Measurements from ENCODE around the gene GRK5. TPM values are rescaled to one million over a fixed set of nuclear protein-coding genes. Genes with fewer than 3 reads are reported as not detected.
A peak's percentile ranks its signal among the peaks of the same experiment; 100 is the strongest.
"Not testable (repeated sequence)": the region's sequence is repeated elsewhere in the genome, so short reads cannot be mapped to it uniquely, and the experiment has no call there.

The GRK5 gene
- total RNA-seq, 2 experiments from 2014 or later: 23.2 to 29.5 TPM

GRCh38 chr10:119233821-119234220 is 26.4 kb downstream of the GRK5 start:
- Mint-ChIP-seq H3K9me3 (ENCODE audit: low read depth) (peaks cover 13% of the 10 kb centered on the region), H3K4me1 (peaks cover 48% of the 10 kb centered on the region), H3K4me3 (no peak overlapping the region), H3K36me3 (peaks cover 28% of the 10 kb centered on the region), H3K27me3 (no peaks in the 10 kb centered on the region), H3K27ac (peak overlapping the region; percentile 69)
- DNase-seq (no peak), ATAC-seq (no peak)
- CTCF ChIA-PET: interaction anchor here (1.1 kb wide), 2 partner anchors 10 to 20 kb away, joined by 3 read pairs; no protein-coding TSS in a partner anchor

- peaks cover 48% of the 10 kb centered on the region for H3K4me1 Mint-ChIP-seq
- no peak for DNase-seq
- H3K9me3 Mint-ChIP-seq (ENCODE audit: low read depth): peaks cover 11% of the 10 kb centered on the region
- H3K36me3 Mint-ChIP-seq: peaks cover 21% of the 10 kb centered on the region
- CTCF ChIA-PET: no interaction called here
- no peak for ATAC-seq
- no peak overlapping the region for H3K27ac Mint-ChIP-seq
- no peak overlapping the region for H3K4me3 Mint-ChIP-seq
- H3K27me3 Mint-ChIP-seq: no peaks in the 10 kb centered on the region
Measured at GRCh38 chr10:119235356-119235755, 28.0 kb downstream of the GRK5 start.

DNA sequence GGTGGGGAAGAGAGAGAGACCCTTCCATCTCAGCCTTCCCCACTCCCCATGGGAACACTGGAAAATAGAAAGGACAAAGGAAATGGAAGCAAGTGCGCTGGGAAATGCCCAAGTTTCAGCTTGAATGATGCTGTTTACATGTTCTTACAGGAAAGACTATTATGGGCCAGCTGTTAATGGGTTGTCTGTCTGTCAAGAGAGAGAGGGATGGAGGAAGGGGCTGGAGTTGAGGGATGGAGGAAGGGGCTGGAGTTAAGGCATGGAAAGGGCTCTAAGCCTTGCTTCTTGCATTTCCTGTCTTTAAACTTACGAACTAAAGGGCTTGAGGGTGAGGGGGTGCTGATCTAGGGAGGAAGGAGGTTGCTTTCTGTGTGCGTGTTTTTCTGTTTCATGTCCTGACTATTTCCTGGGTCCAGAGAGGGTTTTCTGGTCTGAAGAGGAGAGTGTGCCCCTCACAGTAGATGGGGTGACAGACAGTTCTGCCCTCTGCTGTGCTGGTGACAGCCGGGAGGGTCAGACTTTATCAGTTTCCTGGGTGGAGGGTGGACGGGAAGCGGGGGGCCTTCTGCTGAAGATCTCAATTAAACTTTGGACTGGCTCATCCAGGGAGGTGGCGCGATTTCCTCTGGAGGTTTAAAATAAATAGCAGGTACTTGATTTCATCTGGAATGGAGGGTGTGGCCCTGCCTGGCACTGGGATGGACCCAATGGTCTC is 30.5 kb downstream of the GRK5 start:
- no peak for DNase-seq
- no peaks in the 10 kb centered on the region for H3K27me3 Mint-ChIP-seq
- no peaks in the 10 kb centered on the region for H3K9me3 Mint-ChIP-seq (ENCODE audit: low read depth)
- CTCF ChIA-PET: interaction anchor here (1.2 kb wide), 1 partner anchor 28 kb away, joined by 4 read pairs; no protein-coding TSS in a partner anchor
- H3K27ac Mint-ChIP-seq: peak overlapping the region; percentile 24
- peak; percentile 34 for ATAC-seq
- peaks cover 37% of the 10 kb centered on the region for H3K4me1 Mint-ChIP-seq
- H3K36me3 Mint-ChIP-seq: peaks cover 4% of the 10 kb centered on the region
- no peak overlapping the region for H3K4me3 Mint-ChIP-seq

DNA sequence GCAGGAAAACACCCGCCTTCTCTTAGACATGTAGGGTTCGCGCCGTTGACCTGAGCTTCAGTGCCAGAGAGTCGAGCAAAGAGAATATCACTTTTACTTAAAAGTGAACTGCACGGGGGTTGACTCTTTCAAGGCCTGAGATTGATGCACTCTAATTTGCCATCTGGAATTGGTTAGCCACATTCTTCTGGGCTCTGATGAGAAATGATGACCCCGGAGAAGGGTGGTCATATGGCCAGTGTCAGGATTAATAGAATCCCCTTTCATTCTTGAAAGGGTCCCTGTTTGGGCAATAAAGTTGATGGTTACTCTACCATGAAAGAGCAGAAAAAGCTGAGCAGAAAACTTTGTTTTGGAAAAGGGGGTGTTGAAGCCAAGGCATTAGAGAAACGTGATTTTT is 31.2 kb downstream of the GRK5 start:
- peaks cover 31% of the 10 kb centered on the region for H3K4me1 Mint-ChIP-seq
- H3K27me3 Mint-ChIP-seq: no peaks in the 10 kb centered on the region
- peaks cover 2% of the 10 kb centered on the region for H3K36me3 Mint-ChIP-seq
- CTCF ChIA-PET: interaction anchor here (0.7 kb wide), 1 partner anchor 207 kb away, joined by 3 read pairs; no protein-coding TSS in a partner anchor
- no peak overlapping the region for H3K4me3 Mint-ChIP-seq
- ATAC-seq: no peak
- no peak overlapping the region for H3K27ac Mint-ChIP-seq
- no peaks in the 10 kb centered on the region for H3K9me3 Mint-ChIP-seq (ENCODE audit: low read depth)
- DNase-seq: no peak

DNA sequence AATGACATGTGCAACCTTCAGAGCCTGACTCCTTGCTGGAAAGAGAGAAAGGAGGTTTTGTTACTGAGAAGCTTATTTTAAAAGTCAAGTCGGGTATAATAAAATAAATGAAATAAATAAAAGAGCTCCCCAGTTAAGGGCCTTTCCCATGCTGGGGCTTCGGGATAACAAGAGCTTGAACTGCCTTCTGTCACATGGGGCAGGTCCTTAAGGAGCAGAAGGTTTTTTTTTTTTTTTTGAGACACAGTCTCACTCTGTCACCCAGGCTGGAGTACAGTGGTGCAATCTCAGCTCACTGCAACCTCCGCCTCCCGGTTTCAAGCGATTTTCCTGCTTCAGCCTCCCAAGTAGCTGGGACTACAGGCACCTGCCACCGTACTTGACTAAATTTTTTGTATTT is 31.6 kb downstream of the GRK5 start:
- H3K27ac Mint-ChIP-seq; H3K36me3 Mint-ChIP-seq; DNase-seq; H3K9me3 Mint-ChIP-seq (ENCODE audit: low read depth); ATAC-seq; H3K4me3 Mint-ChIP-seq; H3K27me3 Mint-ChIP-seq: not testable (repeated sequence)
- CTCF ChIA-PET: interaction anchor here (0.7 kb wide), 1 partner anchor 206 kb away, joined by 3 read pairs; no protein-coding TSS in a partner anchor
- peaks cover 32% of the 10 kb centered on the region for H3K4me1 Mint-ChIP-seq

DNA sequence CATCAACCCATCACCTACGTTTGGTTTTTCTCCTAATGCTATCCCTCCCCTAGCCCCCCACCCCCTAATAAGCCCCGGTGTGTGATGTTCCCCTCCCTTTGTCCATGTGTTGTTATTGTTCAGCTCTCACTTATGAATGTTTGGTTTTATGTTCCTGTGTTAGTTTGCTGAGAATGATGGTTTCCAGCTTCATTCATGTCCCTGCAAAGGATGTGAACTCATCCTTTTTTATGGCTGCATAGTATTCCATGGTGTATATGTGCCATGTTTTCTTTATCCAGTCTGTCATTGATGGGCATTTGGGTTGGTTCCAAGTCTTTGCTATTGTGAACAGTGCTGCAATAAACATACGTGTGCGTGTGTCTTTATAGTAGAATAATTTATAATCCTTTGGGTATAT is 32.3 kb downstream of the GRK5 start:
- H3K9me3 Mint-ChIP-seq (ENCODE audit: low read depth); H3K4me3 Mint-ChIP-seq; DNase-seq; CTCF ChIA-PET; H3K36me3 Mint-ChIP-seq; ATAC-seq; H3K27me3 Mint-ChIP-seq; H3K27ac Mint-ChIP-seq: not testable (repeated sequence)
- H3K4me1 Mint-ChIP-seq: peaks cover 32% of the 10 kb centered on the region

DNA sequence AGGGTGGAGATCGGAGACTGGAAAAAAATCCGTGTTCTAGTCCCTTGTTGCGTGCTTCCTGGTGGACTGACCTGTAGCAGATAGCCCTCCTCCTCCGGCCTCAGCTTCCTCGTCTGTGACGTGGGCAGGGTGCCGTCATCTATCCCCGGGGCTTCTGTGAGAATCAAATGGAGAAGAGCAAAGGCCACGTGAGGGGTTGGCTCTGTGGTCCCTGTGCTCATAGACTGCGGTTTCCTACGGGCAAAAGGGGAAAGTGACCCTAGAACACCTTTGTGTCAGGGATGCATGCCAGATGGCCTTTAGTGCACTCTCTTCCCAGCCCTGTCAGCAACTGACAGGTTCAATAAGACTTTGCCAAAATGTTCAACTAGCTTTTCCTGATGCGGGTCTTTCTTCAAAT is 33.7 kb downstream of the GRK5 start:
- H3K36me3 Mint-ChIP-seq: peaks cover 2% of the 10 kb centered on the region
- DNase-seq: no peak
- no peak for ATAC-seq
- H3K4me1 Mint-ChIP-seq: peaks cover 27% of the 10 kb centered on the region
- H3K27ac Mint-ChIP-seq: no peak overlapping the region
- no peaks in the 10 kb centered on the region for H3K27me3 Mint-ChIP-seq
- CTCF ChIA-PET: no interaction called here
- H3K4me3 Mint-ChIP-seq: no peak overlapping the region
- no peaks in the 10 kb centered on the region for H3K9me3 Mint-ChIP-seq (ENCODE audit: low read depth)

DNA sequence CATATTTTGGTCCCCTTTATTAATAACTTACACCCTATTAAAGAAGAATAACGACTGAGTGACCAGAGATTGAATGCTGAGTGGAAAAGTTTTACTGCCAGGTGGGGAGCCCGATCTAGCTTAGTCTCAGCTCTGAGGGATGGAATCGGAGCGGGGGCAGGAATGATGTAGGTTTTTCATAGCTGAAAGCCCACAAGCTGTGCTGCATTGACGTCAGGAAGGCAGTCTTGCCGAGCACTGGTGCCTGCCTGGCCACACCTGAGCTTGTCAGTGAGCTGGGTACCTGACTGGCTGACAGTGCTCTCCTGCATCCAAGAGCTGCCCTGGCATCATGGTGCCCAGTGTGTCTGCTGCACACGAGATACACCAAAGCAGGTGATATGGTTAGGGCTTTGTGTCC is 34.8 kb downstream of the GRK5 start:
- Mint-ChIP-seq H3K27ac (no peak overlapping the region), H3K9me3 (ENCODE audit: low read depth) (no peaks in the 10 kb centered on the region), H3K27me3 (no peaks in the 10 kb centered on the region), H3K36me3 (peaks cover 2% of the 10 kb centered on the region), H3K4me1 (peaks cover 20% of the 10 kb centered on the region), H3K4me3 (no peak overlapping the region)
- DNase-seq (no peak), ATAC-seq (no peak)
- CTCF ChIA-PET: interaction anchor here (1.2 kb wide), 2 partner anchors 13 to 33 kb away, joined by 3 read pairs; no protein-coding TSS in a partner anchor

- ATAC-seq (no peak), DNase-seq (no peak)
- Mint-ChIP-seq H3K36me3 (peaks cover 2% of the 10 kb centered on the region), H3K4me1 (peaks cover 10% of the 10 kb centered on the region), H3K9me3 (ENCODE audit: low read depth) (no peaks in the 10 kb centered on the region), H3K27ac (no peak overlapping the region), H3K27me3 (no peaks in the 10 kb centered on the region), H3K4me3 (no peak overlapping the region)
- CTCF ChIA-PET: interaction anchor here (0.9 to 1.2 kb wide), 3 partner anchors 10 to 34 kb away, joined by 3 read pairs; no protein-coding TSS in a partner anchor
Measured at GRCh38 chr10:119243488-119243887, 36.1 kb downstream of the GRK5 start.

- no peak overlapping the region for H3K27ac Mint-ChIP-seq
- H3K4me1 Mint-ChIP-seq: peaks cover 10% of the 10 kb centered on the region
- no peak for ATAC-seq
- H3K27me3 Mint-ChIP-seq: no peaks in the 10 kb centered on the region
- H3K4me3 Mint-ChIP-seq: no peak overlapping the region
- peaks cover 2% of the 10 kb centered on the region for H3K36me3 Mint-ChIP-seq
- H3K9me3 Mint-ChIP-seq (ENCODE audit: low read depth): no peaks in the 10 kb centered on the region
- CTCF ChIA-PET: interaction anchor here (0.9 to 1.2 kb wide), 2 partner anchors 11 to 35 kb away, joined by 3 read pairs; no protein-coding TSS in a partner anchor
- no peak for DNase-seq
Measured at GRCh38 chr10:119243967-119244366, 36.6 kb downstream of the GRK5 start.

- Mint-ChIP-seq H3K4me1 (peaks cover 12% of the 10 kb centered on the region), H3K27ac (no peak overlapping the region), H3K9me3 (ENCODE audit: low read depth) (no peaks in the 10 kb centered on the region), H3K27me3 (no peaks in the 10 kb centered on the region), H3K4me3 (no peak overlapping the region), H3K36me3 (no peaks in the 10 kb centered on the region)
- no peak for DNase-seq
- ATAC-seq: no peak
- CTCF ChIA-PET: no interaction called here
Measured at GRCh38 chr10:119245272-119245671, 37.9 kb downstream of the GRK5 start.

DNA sequence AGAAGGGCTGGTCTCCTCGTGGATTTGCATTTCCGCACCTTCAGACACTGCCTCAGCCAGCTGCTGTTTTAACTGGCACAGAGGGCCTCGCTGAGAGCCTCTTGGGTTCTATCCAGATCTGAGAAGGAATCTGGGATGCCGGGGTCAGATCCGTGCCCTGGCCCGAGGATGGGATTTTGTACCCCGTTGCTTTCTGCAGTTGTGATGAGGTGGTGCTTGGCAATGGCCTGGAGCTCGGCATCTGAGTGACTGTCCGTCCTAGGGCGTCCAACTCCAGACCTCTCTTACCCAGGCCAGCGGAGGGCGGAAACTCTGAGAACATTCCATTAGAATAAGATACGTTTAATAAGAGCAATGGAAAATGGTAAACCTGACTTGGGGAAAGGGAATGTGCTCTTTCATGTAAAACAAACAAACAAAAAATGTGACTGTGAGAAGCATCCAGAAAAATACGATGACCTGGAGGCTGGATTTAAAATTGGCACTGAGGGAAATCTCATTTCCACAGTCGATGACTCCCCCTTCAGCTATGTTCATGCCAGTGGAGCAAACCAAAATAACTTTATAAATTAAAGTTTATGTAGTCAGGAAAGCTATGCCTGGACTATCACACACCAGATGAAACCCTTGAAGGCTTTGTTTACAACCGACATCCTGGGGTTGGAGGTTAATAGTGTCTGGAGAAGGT is 39.6 kb downstream of the GRK5 start:
- Mint-ChIP-seq H3K27ac (no peak overlapping the region), H3K36me3 (no peaks in the 10 kb centered on the region), H3K4me1 (peaks cover 17% of the 10 kb centered on the region), H3K4me3 (no peak overlapping the region), H3K9me3 (ENCODE audit: low read depth) (no peaks in the 10 kb centered on the region), H3K27me3 (no peaks in the 10 kb centered on the region)
- no peak for ATAC-seq
- CTCF ChIA-PET: interaction anchor here (1.1 to 3.1 kb wide), 2 partner anchors 9 to 38 kb away, joined by 3 to 8 read pairs; no protein-coding TSS in a partner anchor
- DNase-seq: no peak

- no peak overlapping the region for H3K27ac Mint-ChIP-seq
- no peaks in the 10 kb centered on the region for H3K27me3 Mint-ChIP-seq
- no peaks in the 10 kb centered on the region for H3K36me3 Mint-ChIP-seq
- H3K4me3 Mint-ChIP-seq: no peak overlapping the region
- no peak for DNase-seq
- CTCF ChIA-PET: interaction anchor here (1.1 to 3.1 kb wide), 2 partner anchors 9 to 38 kb away, joined by 3 to 8 read pairs; no protein-coding TSS in a partner anchor
- no peak for ATAC-seq
- no peaks in the 10 kb centered on the region for H3K9me3 Mint-ChIP-seq (ENCODE audit: low read depth)
- peaks cover 17% of the 10 kb centered on the region for H3K4me1 Mint-ChIP-seq
Measured at GRCh38 chr10:119247550-119247894, 40.2 kb downstream of the GRK5 start.

GRCh38 chr10:119248184-119248583 is 40.8 kb downstream of the GRK5 start:
- Mint-ChIP-seq H3K36me3 (no peaks in the 10 kb centered on the region), H3K9me3 (ENCODE audit: low read depth) (no peaks in the 10 kb centered on the region), H3K4me3 (no peak overlapping the region), H3K4me1 (peaks cover 17% of the 10 kb centered on the region), H3K27me3 (no peaks in the 10 kb centered on the region), H3K27ac (no peak overlapping the region)
- CTCF ChIA-PET: interaction anchor here (0.7 to 3.1 kb wide), 3 partner anchors 37 to 49 kb away, joined by 3 to 8 read pairs (median 3); no protein-coding TSS in a partner anchor
- no peak for DNase-seq
- ATAC-seq: no peak

Data from activated CD8-positive, alpha-beta memory T cell treated with anti-CD3 and anti-CD28 coated beads, Interleukin-2, amount 10 ng/mL, durations not matched to agents 7 days and 5 days (primary cell).